ENCODE data around the gene BRINP2.

DNA sequence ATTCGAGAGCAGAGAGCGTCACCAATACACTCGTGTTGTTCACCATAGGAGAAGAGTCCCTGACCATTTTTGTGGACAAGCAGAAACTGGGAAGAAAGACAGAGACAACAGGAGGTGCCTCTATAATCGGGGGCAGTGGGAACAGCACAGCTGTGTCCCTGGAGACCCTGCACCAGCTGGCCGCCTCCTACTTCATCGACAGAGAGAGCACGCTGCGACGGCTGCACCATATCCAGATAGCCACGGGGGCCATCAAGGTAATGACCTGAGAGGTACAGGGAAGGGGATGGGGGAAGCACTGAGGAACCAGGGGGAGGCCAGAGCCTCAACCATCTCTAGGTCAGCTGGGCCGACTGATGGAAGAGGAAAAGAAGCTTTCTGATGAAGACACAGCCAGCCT lies 86.4 kb downstream of the BRINP2 start:
- TF ChIP-seq POLR2A (IDR thresholded peaks at IDR 0.05; ENCODE audit: low read length) (no peak), RCOR1 (IDR thresholded peaks at IDR 0.05; ENCODE audit: low read depth, low read length) (no peak), MAX (IDR thresholded peaks at IDR 0.05) (no peak), CEBPB (IDR thresholded peaks at IDR 0.05) (no peak)

Measured in A549 (cell line).